ENCODE results near the gene BMAL2. TPM values are rescaled to one million over a fixed set of nuclear protein-coding genes. Genes with fewer than 3 reads are reported as not detected.

BMAL2 gene
- polyA plus RNA-seq, 1 experiment, result 3.6 TPM

DNA sequence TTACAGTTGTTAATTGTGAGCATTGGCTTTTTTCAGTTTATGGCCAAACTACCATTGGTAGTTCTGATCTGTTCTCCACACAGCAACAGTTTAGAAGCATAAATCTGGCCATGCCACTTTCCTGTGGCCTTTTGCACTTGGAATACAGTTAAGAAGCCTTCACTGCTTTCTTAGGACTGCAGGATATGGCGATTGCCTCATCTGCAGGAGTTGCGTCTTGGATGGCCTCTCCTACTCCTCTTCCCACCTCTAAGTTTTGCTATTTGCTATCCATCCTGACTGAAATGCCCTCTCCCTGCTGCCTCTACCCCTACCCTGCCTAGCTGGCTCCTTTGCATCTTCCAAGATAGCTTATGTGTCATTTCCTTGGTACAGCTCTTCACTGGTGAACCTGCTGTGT is 12.8 kb upstream of the BMAL2 start:
- TF ChIP-seq, protein P1, sequence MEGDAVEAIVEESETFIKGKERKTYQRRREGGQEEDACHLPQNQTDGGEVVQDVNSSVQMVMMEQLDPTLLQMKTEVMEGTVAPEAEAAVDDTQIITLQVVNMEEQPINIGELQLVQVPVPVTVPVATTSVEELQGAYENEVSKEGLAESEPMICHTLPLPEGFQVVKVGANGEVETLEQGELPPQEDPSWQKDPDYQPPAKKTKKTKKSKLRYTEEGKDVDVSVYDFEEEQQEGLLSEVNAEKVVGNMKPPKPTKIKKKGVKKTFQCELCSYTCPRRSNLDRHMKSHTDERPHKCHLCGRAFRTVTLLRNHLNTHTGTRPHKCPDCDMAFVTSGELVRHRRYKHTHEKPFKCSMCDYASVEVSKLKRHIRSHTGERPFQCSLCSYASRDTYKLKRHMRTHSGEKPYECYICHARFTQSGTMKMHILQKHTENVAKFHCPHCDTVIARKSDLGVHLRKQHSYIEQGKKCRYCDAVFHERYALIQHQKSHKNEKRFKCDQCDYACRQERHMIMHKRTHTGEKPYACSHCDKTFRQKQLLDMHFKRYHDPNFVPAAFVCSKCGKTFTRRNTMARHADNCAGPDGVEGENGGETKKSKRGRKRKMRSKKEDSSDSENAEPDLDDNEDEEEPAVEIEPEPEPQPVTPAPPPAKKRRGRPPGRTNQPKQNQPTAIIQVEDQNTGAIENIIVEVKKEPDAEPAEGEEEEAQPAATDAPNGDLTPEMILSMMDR (IDR thresholded peaks at IDR 0.05; ENCODE audit: insufficient read depth, low read depth, low read length), result no peak
- no peak for DNase-seq (ENCODE audit: low read depth)
- Histone ChIP-seq H3K27me3 (ENCODE audit: control insufficient read depth, insufficient read depth, low read length) (no peaks in the 10 kb centered on the region), H3K4me3 (ENCODE audit: low read depth, low read length) (no peak overlapping the region), H3K36me3 (ENCODE audit: control insufficient read depth, insufficient read depth, low read length) (no peaks in the 10 kb centered on the region)
- POLR2A ChIA-PET, result no interaction called here
- CTCF ChIA-PET, result no interaction called here

DNA sequence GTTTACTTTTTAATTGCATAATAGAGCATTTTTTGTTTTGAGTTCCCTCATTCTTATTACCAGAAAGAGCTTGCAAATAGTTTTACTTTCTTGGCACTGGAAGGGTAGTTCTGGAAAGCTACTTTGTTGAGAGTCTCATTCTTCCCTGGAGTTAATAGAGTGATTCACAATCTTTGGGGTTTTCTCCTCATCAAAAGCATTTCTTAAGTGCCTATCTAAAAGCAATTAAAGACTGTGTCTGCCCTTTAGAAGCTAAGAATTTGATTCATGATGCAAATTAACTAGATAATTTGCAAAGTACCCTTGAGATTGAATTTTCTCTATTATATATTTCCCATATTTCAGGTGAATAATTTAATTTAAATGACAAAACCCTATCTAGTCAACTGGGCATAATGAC is 8.1 kb upstream of the BMAL2 start:
- H3K27me3 ChIP-seq (ENCODE audit: control insufficient read depth, insufficient read depth, low read length), result no peaks in the 10 kb centered on the region
- CTCF ChIA-PET, result interaction anchor here (1.4 to 1.6 kb wide), 2 partner anchors 19 to 311 kb away, joined by 3 to 4 read pairs; partner anchors contain the start of gene TM7SF3
- no peak for DNase-seq (ENCODE audit: low read depth)
- TF ChIP-seq, protein P1 (IDR thresholded peaks at IDR 0.05; ENCODE audit: insufficient read depth, low read depth, low read length), result no peak
- peaks cover 2% of the 10 kb centered on the region; the same call in 1 of the 2 replicates for H3K36me3 ChIP-seq (ENCODE audit: control insufficient read depth, insufficient read depth, low read length)
- no peak overlapping the region for H3K4me3 ChIP-seq (ENCODE audit: low read depth, low read length)
- POLR2A ChIA-PET, result no interaction called here

DNA sequence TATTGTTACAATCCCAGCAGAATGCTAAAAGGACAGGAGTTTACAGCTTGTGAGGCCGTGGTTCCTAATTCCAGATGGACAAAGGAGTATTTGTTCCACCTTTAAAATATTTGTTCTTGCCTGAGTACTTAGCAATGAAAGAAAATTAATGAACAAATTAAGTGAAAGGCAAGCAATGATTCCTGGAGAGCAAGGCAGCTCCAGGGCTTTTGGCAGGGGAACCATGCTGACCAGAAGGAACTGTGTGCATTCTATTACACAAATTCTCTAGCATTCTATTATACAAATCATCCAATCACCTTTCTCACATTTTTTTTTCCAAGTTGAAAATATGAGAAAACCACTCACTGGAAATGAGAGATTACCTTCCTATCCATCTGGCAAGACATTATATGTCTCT is 1.8 kb upstream of the BMAL2 start:
- POLR2A ChIA-PET, result interaction anchor here (0.6 kb wide), 1 partner anchor 264 kb away, joined by 3 read pairs; no protein-coding TSS in a partner anchor
- TF ChIP-seq, protein P1 (IDR thresholded peaks at IDR 0.05; ENCODE audit: insufficient read depth, low read depth, low read length), result no peak
- H3K4me3 ChIP-seq (ENCODE audit: low read depth, low read length), result no peak overlapping the region
- no peaks in the 10 kb centered on the region for H3K27me3 ChIP-seq (ENCODE audit: control insufficient read depth, insufficient read depth, low read length)
- CTCF ChIA-PET, result interaction anchor here (0.8 to 1.9 kb wide), 3 partner anchors 11 to 305 kb away, joined by 3 to 6 read pairs (median 5); no protein-coding TSS in a partner anchor
- H3K36me3 ChIP-seq (ENCODE audit: control insufficient read depth, insufficient read depth, low read length), result peaks cover 2% of the 10 kb centered on the region; the same call in 1 of the 2 replicates
- DNase-seq (ENCODE audit: low read depth), result no peak

DNA sequence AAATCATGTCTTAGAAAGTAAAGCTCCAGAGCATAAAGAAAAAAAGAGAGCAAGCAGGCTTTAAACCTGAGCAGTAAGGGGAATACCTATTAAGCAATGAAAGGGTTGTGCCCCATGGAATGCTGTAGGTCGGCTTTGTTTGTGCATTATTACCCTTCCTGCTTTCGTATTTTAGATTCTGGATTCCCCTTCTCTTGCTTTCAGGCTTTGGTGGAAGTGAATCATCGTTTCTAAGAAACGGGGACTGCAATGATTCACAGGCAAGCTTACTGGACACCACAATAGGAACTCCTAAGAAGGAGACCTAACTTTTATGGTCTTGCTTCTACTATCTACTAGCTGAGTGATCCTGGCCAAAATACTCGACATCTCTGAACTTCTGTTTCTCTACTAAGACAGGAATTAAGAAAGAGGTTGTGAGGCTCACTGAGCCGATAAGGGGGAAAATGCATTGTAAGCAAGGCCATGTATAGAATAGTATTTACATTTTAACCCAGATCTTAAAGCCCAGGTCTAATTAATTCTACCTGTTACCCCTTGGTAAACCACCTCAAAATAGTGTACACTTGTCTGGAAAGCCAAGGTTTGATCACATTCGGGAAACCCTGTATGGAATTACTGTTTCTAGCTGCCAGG is 1.2 kb upstream of the BMAL2 start:
- Histone ChIP-seq H3K27me3 (ENCODE audit: control insufficient read depth, insufficient read depth, low read length) (no peaks in the 10 kb centered on the region), H3K4me3 (ENCODE audit: low read depth, low read length) (no peak overlapping the region), H3K36me3 (ENCODE audit: control insufficient read depth, insufficient read depth, low read length) (peaks cover 2% of the 10 kb centered on the region; the same call in 1 of the 2 replicates)
- ChIA-PET POLR2A (interaction anchor here (0.6 kb wide), 1 partner anchor 264 kb away, joined by 3 read pairs; no protein-coding TSS in a partner anchor), CTCF (interaction anchor here (0.8 to 1.9 kb wide), 4 partner anchors 10 to 304 kb away, joined by 3 to 6 read pairs (median 4); no protein-coding TSS in a partner anchor)
- peak; percentile 80 for DNase-seq (ENCODE audit: low read depth)
- TF ChIP-seq, protein P1 (IDR thresholded peaks at IDR 0.05; ENCODE audit: insufficient read depth, low read depth, low read length), result no peak

DNA sequence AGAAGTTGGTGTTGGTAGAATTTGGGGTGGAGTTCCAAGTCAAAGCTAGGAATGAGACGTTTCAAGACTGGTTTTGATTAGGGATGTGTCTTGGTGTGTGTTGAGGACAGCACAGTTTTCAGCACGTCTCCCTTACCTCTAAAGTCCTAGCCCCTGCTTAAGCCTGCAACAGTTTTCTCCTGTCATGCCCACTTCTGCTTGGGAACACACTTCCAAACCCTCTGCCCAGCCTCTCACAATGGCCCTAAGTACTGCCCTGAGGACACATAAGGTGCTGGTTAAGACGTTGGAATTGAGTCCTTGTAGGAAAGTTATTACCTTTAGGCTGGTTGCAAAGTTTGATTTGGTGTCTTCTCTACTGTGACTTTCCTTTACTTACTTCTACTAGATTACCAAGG is 710 bp upstream of the BMAL2 start:
- Histone ChIP-seq H3K4me3 (ENCODE audit: low read depth, low read length) (peak overlapping the region; percentile 56), H3K27me3 (ENCODE audit: control insufficient read depth, insufficient read depth, low read length) (no peaks in the 10 kb centered on the region), H3K36me3 (ENCODE audit: control insufficient read depth, insufficient read depth, low read length) (peaks cover 1% of the 10 kb centered on the region; the same call in 1 of the 2 replicates)
- ChIA-PET CTCF (interaction anchor here (1.6 to 1.9 kb wide), 2 partner anchors 10 to 51 kb away, joined by 4 to 6 read pairs; no protein-coding TSS in a partner anchor), POLR2A (no interaction called here)
- no peak for DNase-seq (ENCODE audit: low read depth)
- TF ChIP-seq, protein P1 (IDR thresholded peaks at IDR 0.05; ENCODE audit: insufficient read depth, low read depth, low read length), result no peak

Measured in BJ (cell line).